ENCODE data around the gene ACAP3.

DNA sequence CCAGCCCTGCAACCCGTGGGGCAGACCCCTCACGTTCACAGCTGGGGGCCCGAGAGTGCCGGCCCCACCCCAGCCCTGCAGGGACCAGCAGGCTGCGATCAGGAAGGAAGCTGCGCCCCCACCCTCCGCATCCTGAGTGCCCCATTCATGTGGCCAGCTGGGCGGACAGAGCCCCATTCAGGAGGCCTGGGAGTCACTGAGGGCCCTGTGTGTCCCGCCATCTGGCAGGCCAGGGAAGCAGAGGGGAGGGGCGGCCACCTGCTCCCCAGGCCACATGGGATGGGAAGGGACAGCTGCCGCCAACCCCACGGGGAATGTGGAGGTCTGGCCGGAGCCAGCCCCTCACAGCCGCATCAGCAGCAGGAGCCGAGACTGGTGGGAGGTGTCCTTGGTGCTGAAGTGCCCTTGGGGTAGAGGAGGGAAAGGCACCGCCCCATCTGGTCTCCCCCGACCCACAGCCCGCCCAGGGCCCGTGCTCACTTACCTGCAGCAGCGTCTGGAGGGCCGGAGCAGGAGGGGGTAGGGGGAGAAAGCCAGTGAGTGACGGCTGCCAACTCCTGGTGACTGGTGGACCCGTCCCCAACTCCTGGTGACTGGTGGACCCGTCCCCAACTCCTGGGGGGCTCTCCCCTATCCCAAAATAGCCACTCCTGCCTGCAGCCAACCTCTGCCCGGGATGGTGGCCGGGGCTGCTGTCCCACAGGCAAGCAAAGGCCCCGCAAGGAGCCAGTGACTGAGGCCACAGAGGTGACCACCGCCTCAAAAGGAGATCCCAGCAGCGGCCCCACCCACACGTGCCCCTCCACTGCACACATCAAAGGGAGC, 8.7 kb downstream of the ACAP3 start:
- TF ChIP-seq EGR1 (IDR thresholded peaks at IDR 0.05; ENCODE audit: low read depth in 2 of 2), result no peak
- no peak for TF ChIP-seq JUND (IDR thresholded peaks at IDR 0.05)

Data from liver (tissue), 2 donors.